Measurements from ENCODE around the gene EPHB1.

Gene EPHB1

GRCh38 chr3:134833453-134834163 lies 38.5 kb downstream of the EPHB1 start:
- no peaks in the 10 kb centered on the region for H3K4me1 Mint-ChIP-seq (ENCODE audit: low read depth)
- H3K9me3 Mint-ChIP-seq: no peaks in the 10 kb centered on the region
- intact Hi-C loops (cut with micrococcal nuclease): no loop called here
- no peaks in the 10 kb centered on the region for H3K36me3 Mint-ChIP-seq (ENCODE audit: low read depth)
- H3K4me3 Mint-ChIP-seq: no peak overlapping the region
- peaks cover 3% of the 10 kb centered on the region for H3K27me3 Mint-ChIP-seq
- H3K27ac Mint-ChIP-seq: no peak overlapping the region

- no peak overlapping the region for H3K27ac Mint-ChIP-seq
Observed at GRCh38 chr3:134836921-134837320, 41.9 kb downstream of the EPHB1 start.

GRCh38 chr3:134838599-134838998 lies 43.5 kb downstream of the EPHB1 start:
- Mint-ChIP-seq H3K36me3 (ENCODE audit: low read depth) (no peaks in the 10 kb centered on the region), H3K4me1 (ENCODE audit: low read depth) (no peaks in the 10 kb centered on the region), H3K4me3 (no peak overlapping the region), H3K27me3 (peaks cover 3% of the 10 kb centered on the region), H3K27ac (no peak overlapping the region), H3K9me3 (peaks cover 7% of the 10 kb centered on the region)
- intact Hi-C loops (cut with micrococcal nuclease): no loop called here

More at GRCh38 chr3:134836921-134837320, 41.9 kb downstream of the EPHB1 start:
- Mint-ChIP-seq H3K9me3 (no peaks in the 10 kb centered on the region), H3K4me1 (ENCODE audit: low read depth) (no peaks in the 10 kb centered on the region), H3K27me3 (peaks cover 3% of the 10 kb centered on the region), H3K4me3 (no peak overlapping the region), H3K36me3 (ENCODE audit: low read depth) (no peaks in the 10 kb centered on the region)
- intact Hi-C loops (cut with micrococcal nuclease): no loop called here

GRCh38 chr3:134839422-134839821 lies 44.4 kb downstream of the EPHB1 start:
- H3K27me3 Mint-ChIP-seq: peaks cover 2% of the 10 kb centered on the region
- intact Hi-C loops (cut with micrococcal nuclease): no loop called here
- no peak overlapping the region for H3K4me3 Mint-ChIP-seq
- no peaks in the 10 kb centered on the region for H3K4me1 Mint-ChIP-seq (ENCODE audit: low read depth)
- peaks cover 10% of the 10 kb centered on the region for H3K9me3 Mint-ChIP-seq
- H3K36me3 Mint-ChIP-seq (ENCODE audit: low read depth): no peaks in the 10 kb centered on the region
- no peak overlapping the region for H3K27ac Mint-ChIP-seq

GRCh38 chr3:134839990-134840389 lies 44.9 kb downstream of the EPHB1 start:
- H3K4me1 Mint-ChIP-seq (ENCODE audit: low read depth): no peaks in the 10 kb centered on the region
- H3K27ac Mint-ChIP-seq: no peak overlapping the region
- intact Hi-C loops (cut with micrococcal nuclease): no loop called here
- no peak overlapping the region for H3K4me3 Mint-ChIP-seq
- peaks cover 2% of the 10 kb centered on the region for H3K27me3 Mint-ChIP-seq
- H3K36me3 Mint-ChIP-seq (ENCODE audit: low read depth): no peaks in the 10 kb centered on the region
- peaks cover 10% of the 10 kb centered on the region for H3K9me3 Mint-ChIP-seq

- Mint-ChIP-seq H3K4me1 (ENCODE audit: low read depth) (no peaks in the 10 kb centered on the region), H3K4me3 (no peak overlapping the region), H3K9me3 (peaks cover 10% of the 10 kb centered on the region), H3K36me3 (ENCODE audit: low read depth) (no peaks in the 10 kb centered on the region), H3K27ac (no peak overlapping the region), H3K27me3 (peaks cover 1% of the 10 kb centered on the region)
- intact Hi-C loops (cut with micrococcal nuclease): no loop called here
Observed at GRCh38 chr3:134840459-134840858, 45.4 kb downstream of the EPHB1 start.

GRCh38 chr3:134846084-134846483 lies 51.0 kb downstream of the EPHB1 start:
- Mint-ChIP-seq H3K4me3 (no peak overlapping the region), H3K4me1 (ENCODE audit: low read depth) (peaks cover 10% of the 10 kb centered on the region), H3K27ac (no peak overlapping the region), H3K36me3 (ENCODE audit: low read depth) (no peaks in the 10 kb centered on the region), H3K9me3 (peaks cover 10% of the 10 kb centered on the region), H3K27me3 (peaks cover 4% of the 10 kb centered on the region)
- intact Hi-C loops (cut with micrococcal nuclease): no loop called here

- Mint-ChIP-seq H3K27ac (no peak overlapping the region), H3K4me3 (no peak overlapping the region), H3K9me3 (peaks cover 10% of the 10 kb centered on the region), H3K4me1 (ENCODE audit: low read depth) (peaks cover 15% of the 10 kb centered on the region), H3K27me3 (peaks cover 4% of the 10 kb centered on the region), H3K36me3 (ENCODE audit: low read depth) (no peaks in the 10 kb centered on the region)
- intact Hi-C loops (cut with micrococcal nuclease): no loop called here
Observed at GRCh38 chr3:134846911-134847317, 51.9 kb downstream of the EPHB1 start.

- no peak overlapping the region for H3K4me3 Mint-ChIP-seq
- intact Hi-C loops (cut with micrococcal nuclease): no loop called here
- peaks cover 10% of the 10 kb centered on the region for H3K9me3 Mint-ChIP-seq
- no peak overlapping the region for H3K27ac Mint-ChIP-seq
- peaks cover 4% of the 10 kb centered on the region for H3K27me3 Mint-ChIP-seq
- peaks cover 19% of the 10 kb centered on the region for H3K4me1 Mint-ChIP-seq (ENCODE audit: low read depth)
- H3K36me3 Mint-ChIP-seq (ENCODE audit: low read depth): no peaks in the 10 kb centered on the region
Observed at GRCh38 chr3:134847349-134847748, 52.3 kb downstream of the EPHB1 start.

- no peak overlapping the region for H3K4me3 Mint-ChIP-seq
- no peaks in the 10 kb centered on the region for H3K9me3 Mint-ChIP-seq
- no peak overlapping the region for H3K27ac Mint-ChIP-seq
- H3K4me1 Mint-ChIP-seq (ENCODE audit: low read depth): peaks cover 38% of the 10 kb centered on the region
- peaks cover 4% of the 10 kb centered on the region for H3K27me3 Mint-ChIP-seq
- intact Hi-C loops (cut with micrococcal nuclease): no loop called here
- no peaks in the 10 kb centered on the region for H3K36me3 Mint-ChIP-seq (ENCODE audit: low read depth)
Observed at GRCh38 chr3:134849561-134849960, 54.5 kb downstream of the EPHB1 start.

- Mint-ChIP-seq H3K36me3 (ENCODE audit: low read depth) (no peaks in the 10 kb centered on the region), H3K9me3 (no peaks in the 10 kb centered on the region)
Observed at GRCh38 chr3:134850761-134851160, 55.7 kb downstream of the EPHB1 start.

GRCh38 chr3:134852132-134852531 lies 57.1 kb downstream of the EPHB1 start:
- Mint-ChIP-seq H3K4me3 (no peak overlapping the region), H3K9me3 (no peaks in the 10 kb centered on the region)
- intact Hi-C loops (cut with micrococcal nuclease): no loop called here

More at GRCh38 chr3:134850761-134851160, 55.7 kb downstream of the EPHB1 start:
- peaks cover 4% of the 10 kb centered on the region for H3K27me3 Mint-ChIP-seq
- intact Hi-C loops (cut with micrococcal nuclease): no loop called here
- H3K4me1 Mint-ChIP-seq (ENCODE audit: low read depth): peaks cover 38% of the 10 kb centered on the region
- H3K27ac Mint-ChIP-seq: no peak overlapping the region
- no peak overlapping the region for H3K4me3 Mint-ChIP-seq

GRCh38 chr3:134852893-134853351 lies 57.9 kb downstream of the EPHB1 start:
- no peaks in the 10 kb centered on the region for H3K27me3 Mint-ChIP-seq
- H3K27ac Mint-ChIP-seq: no peak overlapping the region
- no peak overlapping the region for H3K4me3 Mint-ChIP-seq
- H3K4me1 Mint-ChIP-seq (ENCODE audit: low read depth): peaks cover 48% of the 10 kb centered on the region
- no peaks in the 10 kb centered on the region for H3K36me3 Mint-ChIP-seq (ENCODE audit: low read depth)
- intact Hi-C loops (cut with micrococcal nuclease): no loop called here
- H3K9me3 Mint-ChIP-seq: no peaks in the 10 kb centered on the region

More at GRCh38 chr3:134852132-134852531, 57.1 kb downstream of the EPHB1 start:
- H3K27ac Mint-ChIP-seq: no peak overlapping the region
- H3K4me1 Mint-ChIP-seq (ENCODE audit: low read depth): peaks cover 43% of the 10 kb centered on the region
- no peaks in the 10 kb centered on the region for H3K36me3 Mint-ChIP-seq (ENCODE audit: low read depth)
- H3K27me3 Mint-ChIP-seq: no peaks in the 10 kb centered on the region

GRCh38 chr3:134854254-134854653 lies 59.2 kb downstream of the EPHB1 start:
- intact Hi-C loops (cut with micrococcal nuclease): no loop called here
- Mint-ChIP-seq H3K27ac (no peak overlapping the region), H3K36me3 (ENCODE audit: low read depth) (no peaks in the 10 kb centered on the region), H3K27me3 (no peaks in the 10 kb centered on the region), H3K4me3 (no peak overlapping the region), H3K4me1 (ENCODE audit: low read depth) (peaks cover 48% of the 10 kb centered on the region), H3K9me3 (no peaks in the 10 kb centered on the region)

- Mint-ChIP-seq H3K27me3 (no peaks in the 10 kb centered on the region), H3K4me1 (ENCODE audit: low read depth) (peaks cover 29% of the 10 kb centered on the region), H3K9me3 (no peaks in the 10 kb centered on the region), H3K27ac (no peak overlapping the region), H3K4me3 (no peak overlapping the region), H3K36me3 (ENCODE audit: low read depth) (no peaks in the 10 kb centered on the region)
- intact Hi-C loops (cut with micrococcal nuclease): no loop called here
Observed at GRCh38 chr3:134857356-134857755, 62.3 kb downstream of the EPHB1 start.

All from dendritic cell treated with granulocyte-macrophage colony-stimulating factor and Interleukin-4, amounts not matched to agents 40 ng/mL and 50 ng/mL, for 4 days (primary cell).